Right renal cortex interstitium (tissue), 3 donors: ENCODE results near the gene WAC. TPM values are rescaled to one million over a fixed set of nuclear protein-coding genes. Genes with fewer than 3 reads are reported as not detected.

Experiments
- DNase-seq, 3 donors: peaks; one replicate each; pipeline ENCODE4 v3.0.0-alpha.2; 2013; ENCODE audit warnings: low read depth in 3 of 3, low spot score in 2 of 3
- polyA plus RNA-seq, 3 donors: library from polyadenylated mRNA; unstranded; fragments of 120-200 nt; gene quantifications; one replicate each; pipeline ENCODE4 v1.2.1, GENCODE V29; 2013; ENCODE audit not compliant: insufficient read length in 3 of 3

WAC gene
- polyA plus RNA-seq, 3 donors, result 153 to 169 (median 158) TPM

DNA sequence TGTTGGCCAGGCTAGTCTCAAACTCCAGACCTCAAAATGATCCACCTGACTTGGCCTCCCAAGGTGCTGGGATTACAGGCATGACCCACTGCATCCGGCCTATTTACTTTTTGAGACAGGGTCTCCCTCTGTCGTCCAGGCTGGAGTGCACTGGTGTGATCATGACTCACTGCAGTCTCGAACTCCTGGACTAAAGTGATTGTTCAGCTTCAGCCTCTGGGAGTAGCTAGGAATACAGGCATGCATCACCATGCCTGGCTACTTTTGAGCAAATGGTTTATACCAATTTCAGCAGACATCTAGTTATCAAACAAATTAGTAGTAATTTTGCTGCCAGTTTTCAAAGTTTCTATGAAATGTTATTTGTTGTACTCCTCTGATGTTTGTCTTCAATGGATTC, 2.2 kb upstream of the WAC start:
- DNase-seq, result no peak

- peak in 1 of 3 donors; percentile 15 for DNase-seq
Observed at GRCh38 chr10:28533186-28533564, 257 bp downstream of the WAC start.

GRCh38 chr10:28533571-28534304, 820 bp downstream of the WAC start:
- DNase-seq, result peak in 1 of 3 donors; percentile 39

GRCh38 chr10:28535846-28536245, 2.9 kb downstream of the WAC start:
- DNase-seq, result no peak

GRCh38 chr10:28538595-28538994, 5.7 kb downstream of the WAC start:
- no peak for DNase-seq

- DNase-seq, result no peak
Observed at GRCh38 chr10:28540145-28540544, 7.2 kb downstream of the WAC start.

DNA sequence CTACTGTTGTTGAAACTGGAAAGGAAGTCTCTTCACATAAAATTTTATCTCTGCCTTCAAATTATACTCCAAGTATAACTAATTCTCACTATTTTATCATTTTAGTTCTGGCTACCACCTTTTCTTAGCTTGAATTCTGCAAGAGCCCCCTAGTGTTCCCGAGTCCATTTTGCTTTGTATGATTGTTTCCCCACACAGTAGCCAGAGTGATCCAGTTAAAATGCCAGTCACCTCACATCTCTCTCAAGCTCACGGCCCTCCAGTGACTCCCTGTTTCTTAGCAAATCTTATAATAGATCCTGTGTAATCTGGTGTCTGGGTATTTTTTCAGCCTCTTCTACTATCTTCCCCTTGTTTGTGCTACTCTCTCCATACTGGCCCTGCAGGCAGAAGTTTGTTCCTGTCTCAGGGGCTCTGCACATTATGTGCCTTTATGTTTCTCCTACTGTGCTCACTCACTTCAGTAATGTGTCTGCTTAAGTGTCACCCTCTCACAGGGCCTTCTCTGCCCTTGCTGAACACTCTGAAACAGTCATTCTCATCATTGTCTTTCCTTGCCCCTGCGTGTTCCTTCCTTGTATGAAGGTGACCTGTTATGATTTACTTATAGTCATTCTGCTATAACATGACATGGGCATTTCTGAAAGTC, 8.9 kb downstream of the WAC start:
- DNase-seq, result no peak

DNA sequence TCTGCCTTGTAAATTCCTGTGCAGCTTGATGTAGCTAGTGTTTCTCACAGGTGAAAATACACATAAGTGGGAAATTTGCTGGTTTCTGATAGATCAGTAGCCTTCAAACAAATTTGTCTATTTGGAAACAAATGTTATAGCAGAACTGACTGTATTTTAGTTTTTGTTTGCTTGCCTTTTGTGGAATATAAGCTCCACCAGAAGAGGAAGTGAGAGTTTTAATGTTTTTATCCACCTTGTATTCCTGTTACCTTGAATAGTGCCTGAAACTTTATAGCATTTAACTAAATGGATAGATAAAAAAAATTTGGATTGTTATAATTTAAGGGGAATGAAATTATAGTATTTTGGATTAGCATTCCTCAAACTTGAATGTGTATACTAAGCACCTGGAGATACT, 9.8 kb downstream of the WAC start:
- no peak for DNase-seq

- DNase-seq, result no peak
Observed at GRCh38 chr10:28544058-28544457, 11.1 kb downstream of the WAC start.

- no peak for DNase-seq
Observed at GRCh38 chr10:28545967-28546644, 13.2 kb downstream of the WAC start.

GRCh38 chr10:28548781-28549498, 16.0 kb downstream of the WAC start:
- DNase-seq, result no peak

DNA sequence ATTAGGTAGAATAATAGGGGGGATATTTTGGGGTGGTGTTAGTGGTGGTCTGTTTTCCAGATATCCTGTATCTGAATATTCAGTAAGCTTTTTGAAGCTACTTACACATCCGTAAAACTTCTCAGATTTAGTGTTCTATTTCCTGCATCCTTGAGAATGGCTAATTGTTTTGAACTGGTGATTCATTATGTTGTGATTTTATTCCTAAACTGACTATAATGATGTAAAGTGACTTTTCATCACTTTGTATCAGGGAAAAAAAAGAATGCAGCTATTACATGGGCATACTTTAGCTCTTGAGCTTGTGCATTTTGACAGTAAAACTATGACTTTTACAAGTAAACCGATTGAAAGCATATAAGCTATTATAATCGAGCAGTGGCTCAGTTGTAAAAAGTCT, 18.2 kb downstream of the WAC start:
- no peak for DNase-seq

DNA sequence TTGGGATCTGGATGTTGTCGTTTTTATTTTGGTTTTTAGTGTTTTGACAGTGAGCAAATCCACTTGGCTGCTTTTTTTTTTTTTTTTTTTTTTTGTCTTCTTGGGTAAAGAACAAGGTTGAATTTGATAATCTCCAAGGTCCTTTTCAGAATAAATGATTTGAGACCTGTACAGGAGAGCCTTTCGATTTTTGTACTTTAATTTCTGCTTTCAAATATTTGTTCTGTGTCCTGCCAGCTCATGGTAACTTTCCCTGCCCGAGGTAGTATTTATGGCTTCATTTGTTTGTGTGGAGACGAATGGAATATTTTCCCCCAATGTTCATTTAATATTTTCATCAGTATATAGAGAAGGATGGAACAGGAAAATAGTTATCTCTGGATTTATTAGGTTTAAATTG, 19.9 kb downstream of the WAC start:
- DNase-seq, result no peak

- DNase-seq, result no peak
Observed at GRCh38 chr10:28554009-28554408, 21.1 kb downstream of the WAC start.

DNA sequence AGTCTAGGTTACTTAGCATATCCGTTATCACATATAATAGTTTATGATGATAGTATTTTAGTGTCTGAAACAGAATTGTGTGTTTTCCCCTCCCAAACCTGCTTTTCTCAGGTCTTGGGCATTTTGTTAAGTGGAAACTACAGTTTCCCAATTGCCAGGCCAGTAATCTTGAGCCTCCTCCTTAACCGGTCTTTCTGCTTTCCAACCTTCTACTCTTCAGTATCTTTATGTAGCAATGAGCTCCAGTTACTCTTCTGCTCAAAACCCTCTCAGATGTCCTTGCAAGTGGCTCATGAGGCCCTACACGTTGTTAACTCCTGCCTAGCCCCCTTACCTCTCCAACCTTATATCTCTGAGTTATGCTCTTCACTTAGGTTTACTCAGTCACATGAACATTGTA, 22.0 kb downstream of the WAC start:
- no peak for DNase-seq

GRCh38 chr10:28555358-28555757, 22.4 kb downstream of the WAC start:
- no peak for DNase-seq

- DNase-seq, result no peak
Observed at GRCh38 chr10:28556142-28556541, 23.2 kb downstream of the WAC start.

GRCh38 chr10:28558186-28558585, 25.3 kb downstream of the WAC start:
- no peak for DNase-seq

DNA sequence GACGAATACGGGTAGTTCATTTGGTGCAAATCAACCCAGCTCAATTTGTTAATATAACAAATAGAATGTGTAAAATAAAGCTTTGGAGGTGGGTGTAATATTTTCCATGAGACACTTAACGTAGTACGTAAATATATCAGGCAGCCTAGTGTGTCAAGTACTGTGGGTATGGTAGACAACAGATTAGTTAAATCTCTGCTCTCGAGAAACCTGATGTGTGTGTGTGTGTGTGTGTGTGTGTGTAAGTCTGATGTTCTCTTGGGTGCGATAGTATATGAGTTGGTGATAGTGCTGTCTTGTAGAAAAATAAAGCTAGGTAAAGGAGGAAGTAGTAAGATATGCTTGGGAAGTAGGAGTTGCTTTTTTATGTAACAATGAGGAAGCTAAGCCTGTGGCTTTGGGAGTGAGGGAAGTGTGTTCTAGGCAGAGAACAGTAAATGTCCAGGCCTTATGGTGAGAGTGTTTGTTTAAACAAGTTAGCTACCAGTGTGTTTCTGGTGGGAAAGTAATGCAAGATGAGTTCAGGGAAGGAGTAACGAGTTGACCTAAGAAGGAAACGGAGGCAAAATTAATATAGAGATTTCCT, 26.1 kb downstream of the WAC start:
- DNase-seq, result no peak

DNA sequence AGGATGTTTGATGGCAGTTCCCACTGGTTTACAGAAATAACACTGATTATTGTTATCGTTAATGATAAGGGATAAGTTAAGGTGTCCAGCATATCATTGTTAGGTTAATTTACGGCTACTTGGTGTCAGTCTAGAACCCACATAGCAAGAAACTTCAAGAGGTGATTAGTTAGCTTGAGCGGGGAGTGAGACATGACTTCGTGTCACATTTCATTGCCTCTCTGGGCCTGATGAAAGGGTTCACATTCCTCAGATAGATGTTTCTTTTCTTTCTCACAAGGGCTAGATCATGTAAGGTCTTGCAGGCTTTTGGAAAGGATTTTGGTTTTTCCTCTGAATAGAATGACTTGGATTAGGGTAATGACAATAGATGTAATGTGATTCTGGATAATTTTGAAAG, 26.7 kb downstream of the WAC start:
- peak in 2 of 3 donors; percentile 15 to 30 for DNase-seq

DNA sequence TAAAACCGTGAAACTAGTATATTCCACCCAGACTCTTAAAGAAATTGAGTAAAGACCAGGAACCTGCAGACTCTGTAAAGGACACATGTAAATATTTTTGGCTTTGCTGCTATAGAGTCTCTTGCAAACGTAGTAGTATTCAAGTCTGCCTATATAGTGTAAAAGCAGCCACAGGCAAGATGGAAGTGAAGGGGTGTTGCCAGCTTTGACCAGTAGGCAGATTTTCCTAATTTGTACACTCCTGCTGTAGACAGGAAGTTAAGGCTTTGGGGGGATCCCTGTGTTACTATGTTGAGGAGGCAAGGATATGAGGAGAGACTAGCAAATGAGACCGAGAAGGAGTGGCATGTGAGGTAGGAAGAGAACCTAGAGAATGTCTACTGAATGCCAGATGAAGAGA, 27.7 kb downstream of the WAC start:
- no peak for DNase-seq
